H9 (cell line): ENCODE results near the gene CHSY3. TPM values are rescaled to one million over a fixed set of nuclear protein-coding genes. Genes with fewer than 3 reads are reported as not detected.

Experiments
- DNase-seq: peaks from one replicate; pipeline ENCODE4 v3.0.0-alpha.2; 2017
- H2AFZ ChIP-seq: one replicate; pipeline ENCODE4 v1.6.1; 2013; ENCODE audit warnings: mild to moderate bottlenecking, low read length, control low read depth, moderate library complexity
- H2AK5ac ChIP-seq: 2 replicates; pipeline ENCODE4 v1.6.1; 2013; ENCODE audit warnings: low read length, control low read depth, mixed read lengths; ENCODE audit not compliant: insufficient read length
- H2BK120ac ChIP-seq: one replicate; pipeline ENCODE4 v1.6.1; 2013; ENCODE audit warnings: low read depth, mild to moderate bottlenecking, low read length, control low read depth, inconsistent platforms; ENCODE audit not compliant: poor library complexity, severe bottlenecking
- H2BK12ac ChIP-seq: 2 replicates; pipeline ENCODE4 v1.6.1; 2013; ENCODE audit warnings: low read length, control low read depth, mixed read lengths, low read depth; ENCODE audit not compliant: insufficient read length
- H2BK15ac ChIP-seq: 2 replicates; pipeline ENCODE4 v1.6.1; 2013; ENCODE audit warnings: low read depth, low read length, control low read depth
- H2BK20ac ChIP-seq: one replicate; pipeline ENCODE4 v1.6.1; 2013; ENCODE audit warnings: low read depth, mild to moderate bottlenecking, low read length, control low read depth, inconsistent platforms; ENCODE audit not compliant: poor library complexity, severe bottlenecking
- H2BK5ac ChIP-seq: 2 replicates; pipeline ENCODE4 v1.6.1; 2013; ENCODE audit warnings: low read length, control low read depth, mixed read lengths; ENCODE audit not compliant: insufficient read length
- H3K14ac ChIP-seq: 2 replicates; pipeline ENCODE4 v1.6.1; 2013; ENCODE audit warnings: low read length, control low read depth; ENCODE audit not compliant: insufficient read depth
- H3K18ac ChIP-seq: 2 replicates; pipeline ENCODE4 v1.6.1; 2013; ENCODE audit warnings: low read depth, mild to moderate bottlenecking, mixed read lengths, low read length, control low read depth; ENCODE audit not compliant: insufficient read length
- H3K23ac ChIP-seq: 2 replicates; pipeline ENCODE4 v1.6.1; 2013; ENCODE audit warnings: low read length, control low read depth, mixed read lengths, low read depth; ENCODE audit not compliant: insufficient read length
- H3K23me2 ChIP-seq: 2 replicates; pipeline ENCODE4 v1.6.1; 2013; ENCODE audit warnings: low read depth, mild to moderate bottlenecking, mixed read lengths, low read length, control low read depth; ENCODE audit not compliant: insufficient read length, poor library complexity, severe bottlenecking
- H3K27ac ChIP-seq: 2 replicates; pipeline ENCODE4 v1.5.1; 2013; ENCODE audit warnings: low read length, control low read depth, mixed read lengths, low read depth; ENCODE audit not compliant: insufficient read length
- H3K27me3 ChIP-seq: 2 replicates; pipeline ENCODE4 v1.6.1; 2013; ENCODE audit warnings: low read length, control low read depth, inconsistent platforms; ENCODE audit not compliant: insufficient read depth
- H3K4ac ChIP-seq: 2 replicates; pipeline ENCODE4 v1.6.1; 2013; ENCODE audit warnings: low read depth, mild to moderate bottlenecking, control low read depth, inconsistent platforms, low read length, moderate library complexity
- H3K4me1 ChIP-seq: 2 replicates; pipeline ENCODE4 v1.6.1; 2013; ENCODE audit warnings: low read length, control low read depth, inconsistent platforms; ENCODE audit not compliant: insufficient read depth
- H3K4me2 ChIP-seq: 2 replicates; pipeline ENCODE4 v1.6.1; 2013; ENCODE audit warnings: low read length, control low read depth, mixed read lengths; ENCODE audit not compliant: insufficient read length, insufficient read depth
- H3K56ac ChIP-seq: 2 replicates; pipeline ENCODE4 v1.6.1; 2013; ENCODE audit warnings: low read depth, mild to moderate bottlenecking, mixed read lengths, low read length, control low read depth; ENCODE audit not compliant: insufficient read length
- H3K79me1 ChIP-seq: 2 replicates; pipeline ENCODE4 v1.6.1; 2013; ENCODE audit warnings: low read depth, mild to moderate bottlenecking, moderate library complexity, low read length, control low read depth, inconsistent platforms; ENCODE audit not compliant: insufficient read depth, poor library complexity, severe bottlenecking
- H3K79me2 ChIP-seq: 2 replicates; pipeline ENCODE4 v1.6.1; 2013; ENCODE audit warnings: low read length, control low read depth, inconsistent platforms; ENCODE audit not compliant: insufficient read depth
- H3K9ac ChIP-seq: 2 replicates; pipeline ENCODE4 v1.6.1; 2013; ENCODE audit warnings: low read length, control low read depth, mixed read lengths; ENCODE audit not compliant: insufficient read length; ENCODE audit errors: extremely low read depth
- H3K9me3 ChIP-seq: one replicate; pipeline ENCODE4 v1.6.1; 2013; ENCODE audit warnings: low read depth, low read length, inconsistent platforms; ENCODE audit not compliant: control insufficient read depth
- H3T11ph ChIP-seq: one replicate; pipeline ENCODE4 v1.6.1; 2013; ENCODE audit warnings: mild to moderate bottlenecking, low read length, control low read depth, inconsistent platforms
- H4K20me1 ChIP-seq: one replicate; pipeline ENCODE4 v1.6.1; 2013; ENCODE audit not compliant: control insufficient read depth, insufficient read length, insufficient read depth
- H4K5ac ChIP-seq: 2 replicates; pipeline ENCODE4 v1.6.1; 2013; ENCODE audit warnings: low read depth, mild to moderate bottlenecking, mixed read lengths, low read length, control low read depth; ENCODE audit not compliant: insufficient read length
- H4K8ac ChIP-seq: replicated peaks from 2 replicates; pipeline ENCODE4 v1.6.1; 2013; ENCODE audit warnings: low read length, control low read depth, mixed read lengths, low read depth; ENCODE audit not compliant: insufficient read length
- H4K91ac ChIP-seq: 2 replicates; pipeline ENCODE4 v1.6.1; 2013; ENCODE audit warnings: low read depth, mild to moderate bottlenecking, moderate library complexity, mixed read lengths, low read length, control low read depth; ENCODE audit not compliant: insufficient read length
- H3K27ac Mint-ChIP-seq, 3 experiments: 2 replicates in 2 of 3; 3 replicates in 1 of 3; pipeline ENCODE4 v1.8.0; 2020 to 2021; ENCODE audit warnings: mixed read lengths in 3 of 3, mild to moderate bottlenecking in 1 of 3, moderate library complexity in 1 of 3
- H3K27me3 Mint-ChIP-seq: 2 replicates; pipeline ENCODE4 v1.8.0; 2021; ENCODE audit warnings: low read depth, mild to moderate bottlenecking, moderate library complexity, mixed read lengths
- H3K36me3 Mint-ChIP-seq, 3 experiments: 2 replicates in 2 of 3; 3 replicates in 1 of 3; pipeline ENCODE4 v1.8.0; 2020 to 2021; ENCODE audit warnings: low read depth in 3 of 3, mixed read lengths in 3 of 3; ENCODE audit not compliant: insufficient read depth in 1 of 3
- H3K4me1 Mint-ChIP-seq, 2 experiments: 2 replicates each; pipeline ENCODE4 v1.8.0; 2020; ENCODE audit warnings: mixed read lengths in 2 of 2
- H3K4me3 Mint-ChIP-seq, 2 experiments: 2 replicates in 1 of 2; 3 replicates in 1 of 2; pipeline ENCODE4 v1.8.0; 2020 to 2021; ENCODE audit warnings: mild to moderate bottlenecking in 2 of 2, mixed read lengths in 2 of 2, moderate library complexity in 1 of 2
- H3K9me3 Mint-ChIP-seq, 2 experiments: 2 replicates in 1 of 2; 3 replicates in 1 of 2; pipeline ENCODE4 v1.8.0; 2020; ENCODE audit warnings: mild to moderate bottlenecking in 2 of 2, mixed read lengths in 2 of 2, moderate library complexity in 1 of 2
- total RNA-seq: library from RNA; stranded (reverse); gene quantifications from 2 replicates; pipeline ENCODE4 v1.2.1, GENCODE V29; 2021
- TF ChIP-seq, protein P1 (sequence below): fragments of 200-600 bp; sonication (generic); conservative IDR thresholded peaks from 3 replicates; pipeline ENCODE4 v1.8.0; 2021; ENCODE audit warnings: antibody characterized with exemption, mild to moderate bottlenecking

Gene CHSY3
- total RNA-seq, 1 experiment from 2014 or later: 0.37 TPM

DNA sequence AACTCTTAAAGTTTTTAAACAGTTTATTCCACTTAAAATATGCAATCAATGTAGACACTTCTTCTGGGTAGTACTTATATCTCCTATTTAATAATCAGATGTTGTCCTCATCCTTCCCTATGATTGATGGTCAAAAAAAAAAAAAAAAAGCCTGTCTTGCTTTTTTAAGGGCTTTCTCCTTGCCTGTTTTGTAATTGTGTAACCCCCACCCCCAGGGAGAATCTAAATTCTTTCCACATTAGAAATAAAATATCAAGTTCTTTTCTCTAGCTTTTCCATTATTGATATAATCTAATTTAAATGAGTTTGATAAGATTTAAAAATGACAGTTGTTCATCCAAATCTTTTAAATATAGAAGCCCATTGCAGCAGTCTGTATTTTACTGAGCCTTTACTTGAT is 119.7 kb downstream of the CHSY3 start:
- Mint-ChIP-seq H3K4me1 (no peaks in the 10 kb centered on the region), H3K27me3 (no peaks in the 10 kb centered on the region), H3K9me3 (no peaks in the 10 kb centered on the region), H3K4me3 (no peak overlapping the region), H3K36me3 (no peaks in the 10 kb centered on the region), H3K27ac (no peak overlapping the region)
- no peaks in the 10 kb centered on the region for H3K79me2 ChIP-seq
- no peak overlapping the region for H3K4me2 ChIP-seq
- H3K14ac ChIP-seq: no peak overlapping the region
- H2AFZ ChIP-seq: no peak overlapping the region
- H2BK12ac ChIP-seq: no peak overlapping the region
- no peak overlapping the region for H3K18ac ChIP-seq
- H4K20me1 ChIP-seq: no peaks in the 10 kb centered on the region
- H2BK5ac ChIP-seq: no peak overlapping the region
- H4K91ac ChIP-seq: no peak overlapping the region
- H3K56ac ChIP-seq: no peak overlapping the region
- DNase-seq: no peak
- H3K27ac ChIP-seq: no peak overlapping the region
- no peak overlapping the region for H2AK5ac ChIP-seq
- TF ChIP-seq, protein P1, sequence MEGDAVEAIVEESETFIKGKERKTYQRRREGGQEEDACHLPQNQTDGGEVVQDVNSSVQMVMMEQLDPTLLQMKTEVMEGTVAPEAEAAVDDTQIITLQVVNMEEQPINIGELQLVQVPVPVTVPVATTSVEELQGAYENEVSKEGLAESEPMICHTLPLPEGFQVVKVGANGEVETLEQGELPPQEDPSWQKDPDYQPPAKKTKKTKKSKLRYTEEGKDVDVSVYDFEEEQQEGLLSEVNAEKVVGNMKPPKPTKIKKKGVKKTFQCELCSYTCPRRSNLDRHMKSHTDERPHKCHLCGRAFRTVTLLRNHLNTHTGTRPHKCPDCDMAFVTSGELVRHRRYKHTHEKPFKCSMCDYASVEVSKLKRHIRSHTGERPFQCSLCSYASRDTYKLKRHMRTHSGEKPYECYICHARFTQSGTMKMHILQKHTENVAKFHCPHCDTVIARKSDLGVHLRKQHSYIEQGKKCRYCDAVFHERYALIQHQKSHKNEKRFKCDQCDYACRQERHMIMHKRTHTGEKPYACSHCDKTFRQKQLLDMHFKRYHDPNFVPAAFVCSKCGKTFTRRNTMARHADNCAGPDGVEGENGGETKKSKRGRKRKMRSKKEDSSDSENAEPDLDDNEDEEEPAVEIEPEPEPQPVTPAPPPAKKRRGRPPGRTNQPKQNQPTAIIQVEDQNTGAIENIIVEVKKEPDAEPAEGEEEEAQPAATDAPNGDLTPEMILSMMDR: no peak
- no peak overlapping the region for H2BK20ac ChIP-seq
- H4K8ac ChIP-seq: no peak overlapping the region
- no peaks in the 10 kb centered on the region for H3K4me1 ChIP-seq
- no peak overlapping the region for H2BK15ac ChIP-seq
- H3K23ac ChIP-seq: no peak overlapping the region
- no peaks in the 10 kb centered on the region for H3K23me2 ChIP-seq
- no peak overlapping the region for H3K4ac ChIP-seq
- H2BK120ac ChIP-seq: no peak overlapping the region
- H3K79me1 ChIP-seq: no peaks in the 10 kb centered on the region
- no peak overlapping the region for H3K9ac ChIP-seq
- no peaks in the 10 kb centered on the region for H3K27me3 ChIP-seq
- H3K9me3 ChIP-seq: no peaks in the 10 kb centered on the region
- H3T11ph ChIP-seq: no peak overlapping the region
- H4K5ac ChIP-seq: no peak overlapping the region
